Astrocyte (in vitro differentiated cells and primary cell): Measurements from ENCODE around the gene ROR2.

ENCODE experiments used
- EZH2 ChIP-seq: IDR thresholded peaks from 2 replicates; pipeline ENCODE4 v1.6.1; 2012; ENCODE audit warnings: mild to moderate bottlenecking, low read length, inconsistent platforms; ENCODE audit not compliant: insufficient read depth
- TF ChIP-seq, protein P1 (sequence below): IDR thresholded peaks from 2 replicates; pipeline ENCODE4 v1.5.1; 2011; ENCODE audit warnings: low read depth, mild to moderate bottlenecking, inconsistent platforms, low read length, moderate library complexity; ENCODE audit not compliant: insufficient read depth

DNA sequence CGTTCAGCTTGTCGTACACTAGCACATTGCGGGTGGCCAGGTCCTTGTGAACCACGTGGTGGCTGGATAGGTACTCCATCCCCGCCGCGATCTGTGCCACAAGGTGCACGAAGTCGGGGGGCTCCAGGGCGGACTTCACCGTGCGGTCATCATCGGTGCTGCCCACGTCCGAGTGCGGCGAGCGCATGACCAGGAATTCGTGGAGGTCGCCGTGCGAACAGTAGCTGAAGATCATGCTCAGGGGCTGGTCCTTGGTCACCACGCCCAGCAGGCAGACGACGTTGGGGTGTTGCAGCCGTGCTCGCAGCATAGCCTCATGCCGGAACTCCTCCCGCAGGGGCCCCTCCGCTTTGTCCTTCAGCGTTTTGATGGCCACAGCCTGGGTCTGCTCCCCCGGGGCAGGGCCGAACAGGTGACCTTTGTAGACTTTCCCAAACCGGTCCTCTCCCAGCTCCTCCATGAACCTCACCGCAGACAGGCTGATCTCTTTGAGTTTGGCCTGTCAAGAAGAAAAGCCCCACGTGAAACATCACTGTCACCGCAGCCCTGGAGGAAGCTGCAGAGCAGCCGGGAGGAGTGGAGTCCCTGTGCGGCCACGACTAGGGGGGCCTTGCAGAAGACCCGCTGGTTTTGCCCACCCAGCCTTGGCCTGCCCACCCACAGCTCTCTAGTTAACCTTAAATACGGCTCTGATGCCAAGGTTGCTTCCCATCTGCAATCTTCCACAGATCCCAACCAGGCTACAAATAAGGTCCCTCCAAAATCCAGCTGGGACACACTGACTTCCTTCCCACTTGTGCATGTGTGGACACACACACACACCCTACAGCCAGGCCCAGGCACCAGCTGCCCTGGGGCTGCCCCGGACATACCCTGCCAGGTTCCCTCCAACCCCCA is 225.2 kb downstream of the ROR2 start:
- TF ChIP-seq, protein P1, sequence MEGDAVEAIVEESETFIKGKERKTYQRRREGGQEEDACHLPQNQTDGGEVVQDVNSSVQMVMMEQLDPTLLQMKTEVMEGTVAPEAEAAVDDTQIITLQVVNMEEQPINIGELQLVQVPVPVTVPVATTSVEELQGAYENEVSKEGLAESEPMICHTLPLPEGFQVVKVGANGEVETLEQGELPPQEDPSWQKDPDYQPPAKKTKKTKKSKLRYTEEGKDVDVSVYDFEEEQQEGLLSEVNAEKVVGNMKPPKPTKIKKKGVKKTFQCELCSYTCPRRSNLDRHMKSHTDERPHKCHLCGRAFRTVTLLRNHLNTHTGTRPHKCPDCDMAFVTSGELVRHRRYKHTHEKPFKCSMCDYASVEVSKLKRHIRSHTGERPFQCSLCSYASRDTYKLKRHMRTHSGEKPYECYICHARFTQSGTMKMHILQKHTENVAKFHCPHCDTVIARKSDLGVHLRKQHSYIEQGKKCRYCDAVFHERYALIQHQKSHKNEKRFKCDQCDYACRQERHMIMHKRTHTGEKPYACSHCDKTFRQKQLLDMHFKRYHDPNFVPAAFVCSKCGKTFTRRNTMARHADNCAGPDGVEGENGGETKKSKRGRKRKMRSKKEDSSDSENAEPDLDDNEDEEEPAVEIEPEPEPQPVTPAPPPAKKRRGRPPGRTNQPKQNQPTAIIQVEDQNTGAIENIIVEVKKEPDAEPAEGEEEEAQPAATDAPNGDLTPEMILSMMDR, result no peak
- no peak for TF ChIP-seq EZH2
